Endometrial microvascular endothelial cells (primary cell): ENCODE results near the gene CCDC126. TPM values are rescaled to one million over a fixed set of nuclear protein-coding genes. Genes with fewer than 3 reads are reported as not detected.

Experiments used
- in situ Hi-C: cut with HindIII; loops from 2 replicates; pipeline ENCODE4 v1.10.0; 2017; ENCODE audit warnings: low sequenced_read_pairs, low pct_unique_long_range_greater_than_20kb; ENCODE audit errors: inconsistent ontology term
- total RNA-seq: library from RNA; depleted of rRNA; stranded (reverse); fragments of >200 nt; gene quantifications from one replicate; pipeline ENCODE4 v1.2.3, GENCODE V29; 2015; ENCODE audit errors: inconsistent ontology term

CCDC126 gene
- total RNA-seq, 1 donor from 2014 or later, result 6.0 TPM

GRCh38 chr7:23687011-23687410, 89.8 kb downstream of the CCDC126 start:
- in situ Hi-C loops, result no loop called here

GRCh38 chr7:23689165-23689564, 92.0 kb downstream of the CCDC126 start:
- in situ Hi-C loops, result no loop called here

- in situ Hi-C loops, result no loop called here
Observed at GRCh38 chr7:23691320-23691719, 94.1 kb downstream of the CCDC126 start.

GRCh38 chr7:23693224-23693623, 96.0 kb downstream of the CCDC126 start:
- in situ Hi-C loops, result no loop called here

Other genes with a start within 250 kb of the CCDC126 start
- 232 TPM for gene IGF2BP3, start 126.9 kb upstream of the CCDC126 start, total RNA-seq
- 36.5 TPM for gene TRA2A, start 65.4 kb upstream of the CCDC126 start, total RNA-seq
- gene FAM221A, start 82.8 kb downstream of the CCDC126 start, total RNA-seq, result 2.9 TPM
- not detected for gene STK31, start 112.8 kb downstream of the CCDC126 start, total RNA-seq